Ishikawa (cell line): ENCODE measurements around the gene HMX1.

Experiments used
- CEBPB ChIP-seq: IDR thresholded peaks from 2 replicates; pipeline ENCODE4 v1.6.1; 2012
- CREB1 ChIP-seq: IDR thresholded peaks from 2 replicates; pipeline ENCODE4 v1.6.1; 2012; ENCODE audit warnings: low read depth
- EGR1 ChIP-seq: IDR thresholded peaks from 2 replicates; pipeline ENCODE4 v1.6.1; 2012
- EP300 ChIP-seq: IDR thresholded peaks from 2 replicates; pipeline ENCODE4 v1.6.1; 2012; ENCODE audit warnings: borderline replicate concordance
- FOXM1 ChIP-seq: IDR thresholded peaks from 2 replicates; pipeline ENCODE4 v1.6.1; 2012; ENCODE audit warnings: low read depth, borderline replicate concordance
- NFIC ChIP-seq: IDR thresholded peaks from 2 replicates; pipeline ENCODE4 v1.6.1; 2012
- RAD21 ChIP-seq: IDR thresholded peaks from 2 replicates; pipeline ENCODE4 v1.6.1; 2012; ENCODE audit warnings: low read depth
- TAF1 ChIP-seq: IDR thresholded peaks from 2 replicates; pipeline ENCODE4 v1.6.1; 2012; ENCODE audit warnings: low read depth, mild to moderate bottlenecking
- TCF12 ChIP-seq: IDR thresholded peaks from 2 replicates; pipeline ENCODE4 v1.6.1; 2012; ENCODE audit warnings: low read depth
- TEAD4 ChIP-seq: IDR thresholded peaks from 2 replicates; pipeline ENCODE4 v1.6.1; 2012
- YY1 ChIP-seq: IDR thresholded peaks from 2 replicates; pipeline ENCODE4 v1.6.1; 2012; ENCODE audit warnings: low read depth
- ZBTB7A ChIP-seq: IDR thresholded peaks from 2 replicates; pipeline ENCODE4 v1.6.1; 2012; ENCODE audit warnings: low read depth
- TF ChIP-seq, protein P1 (sequence below): IDR thresholded peaks from 2 replicates; pipeline ENCODE4 v1.6.1; 2012
- TF ChIP-seq, protein P2 (sequence below): IDR thresholded peaks from 2 replicates; pipeline ENCODE4 v1.6.1; 2012
- TF ChIP-seq, protein P3 (sequence below): IDR thresholded peaks from 2 replicates; pipeline ENCODE4 v1.6.1; 2012; ENCODE audit warnings: low read depth, mild to moderate bottlenecking

HMX1 gene

DNA sequence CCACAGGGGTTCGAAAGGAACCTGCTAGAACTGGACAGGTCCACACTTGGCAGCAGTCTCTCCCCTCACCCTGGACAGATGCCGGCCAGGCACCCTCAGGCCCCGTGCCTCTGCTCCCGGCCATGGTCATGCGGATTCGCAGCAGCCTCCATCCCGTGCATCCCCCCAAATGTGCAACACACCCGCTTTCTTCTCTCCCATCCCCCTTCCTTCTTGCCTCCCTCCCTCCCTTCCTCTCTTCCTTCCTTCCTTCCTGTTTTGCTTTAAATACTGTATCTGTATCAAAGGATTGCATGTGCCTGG, 35.0 kb upstream of the HMX1 start:
- TF ChIP-seq EP300 (no peak), FOXM1 (no peak), CREB1 (no peak), RAD21 (no peak), ZBTB7A (no peak), NFIC (no peak), TEAD4 (no peak), YY1 (no peak), TAF1 (no peak), EGR1 (no peak), CEBPB (no peak), TCF12 (no peak)
- TF ChIP-seq, protein P1, sequence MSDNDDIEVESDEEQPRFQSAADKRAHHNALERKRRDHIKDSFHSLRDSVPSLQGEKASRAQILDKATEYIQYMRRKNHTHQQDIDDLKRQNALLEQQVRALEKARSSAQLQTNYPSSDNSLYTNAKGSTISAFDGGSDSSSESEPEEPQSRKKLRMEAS = no peak
- TF ChIP-seq, protein P2, sequence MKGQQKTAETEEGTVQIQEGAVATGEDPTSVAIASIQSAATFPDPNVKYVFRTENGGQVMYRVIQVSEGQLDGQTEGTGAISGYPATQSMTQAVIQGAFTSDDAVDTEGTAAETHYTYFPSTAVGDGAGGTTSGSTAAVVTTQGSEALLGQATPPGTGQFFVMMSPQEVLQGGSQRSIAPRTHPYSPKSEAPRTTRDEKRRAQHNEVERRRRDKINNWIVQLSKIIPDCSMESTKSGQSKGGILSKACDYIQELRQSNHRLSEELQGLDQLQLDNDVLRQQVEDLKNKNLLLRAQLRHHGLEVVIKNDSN = no peak
- TF ChIP-seq, protein P3, sequence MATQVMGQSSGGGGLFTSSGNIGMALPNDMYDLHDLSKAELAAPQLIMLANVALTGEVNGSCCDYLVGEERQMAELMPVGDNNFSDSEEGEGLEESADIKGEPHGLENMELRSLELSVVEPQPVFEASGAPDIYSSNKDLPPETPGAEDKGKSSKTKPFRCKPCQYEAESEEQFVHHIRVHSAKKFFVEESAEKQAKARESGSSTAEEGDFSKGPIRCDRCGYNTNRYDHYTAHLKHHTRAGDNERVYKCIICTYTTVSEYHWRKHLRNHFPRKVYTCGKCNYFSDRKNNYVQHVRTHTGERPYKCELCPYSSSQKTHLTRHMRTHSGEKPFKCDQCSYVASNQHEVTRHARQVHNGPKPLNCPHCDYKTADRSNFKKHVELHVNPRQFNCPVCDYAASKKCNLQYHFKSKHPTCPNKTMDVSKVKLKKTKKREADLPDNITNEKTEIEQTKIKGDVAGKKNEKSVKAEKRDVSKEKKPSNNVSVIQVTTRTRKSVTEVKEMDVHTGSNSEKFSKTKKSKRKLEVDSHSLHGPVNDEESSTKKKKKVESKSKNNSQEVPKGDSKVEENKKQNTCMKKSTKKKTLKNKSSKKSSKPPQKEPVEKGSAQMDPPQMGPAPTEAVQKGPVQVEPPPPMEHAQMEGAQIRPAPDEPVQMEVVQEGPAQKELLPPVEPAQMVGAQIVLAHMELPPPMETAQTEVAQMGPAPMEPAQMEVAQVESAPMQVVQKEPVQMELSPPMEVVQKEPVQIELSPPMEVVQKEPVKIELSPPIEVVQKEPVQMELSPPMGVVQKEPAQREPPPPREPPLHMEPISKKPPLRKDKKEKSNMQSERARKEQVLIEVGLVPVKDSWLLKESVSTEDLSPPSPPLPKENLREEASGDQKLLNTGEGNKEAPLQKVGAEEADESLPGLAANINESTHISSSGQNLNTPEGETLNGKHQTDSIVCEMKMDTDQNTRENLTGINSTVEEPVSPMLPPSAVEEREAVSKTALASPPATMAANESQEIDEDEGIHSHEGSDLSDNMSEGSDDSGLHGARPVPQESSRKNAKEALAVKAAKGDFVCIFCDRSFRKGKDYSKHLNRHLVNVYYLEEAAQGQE = no peak

DNA sequence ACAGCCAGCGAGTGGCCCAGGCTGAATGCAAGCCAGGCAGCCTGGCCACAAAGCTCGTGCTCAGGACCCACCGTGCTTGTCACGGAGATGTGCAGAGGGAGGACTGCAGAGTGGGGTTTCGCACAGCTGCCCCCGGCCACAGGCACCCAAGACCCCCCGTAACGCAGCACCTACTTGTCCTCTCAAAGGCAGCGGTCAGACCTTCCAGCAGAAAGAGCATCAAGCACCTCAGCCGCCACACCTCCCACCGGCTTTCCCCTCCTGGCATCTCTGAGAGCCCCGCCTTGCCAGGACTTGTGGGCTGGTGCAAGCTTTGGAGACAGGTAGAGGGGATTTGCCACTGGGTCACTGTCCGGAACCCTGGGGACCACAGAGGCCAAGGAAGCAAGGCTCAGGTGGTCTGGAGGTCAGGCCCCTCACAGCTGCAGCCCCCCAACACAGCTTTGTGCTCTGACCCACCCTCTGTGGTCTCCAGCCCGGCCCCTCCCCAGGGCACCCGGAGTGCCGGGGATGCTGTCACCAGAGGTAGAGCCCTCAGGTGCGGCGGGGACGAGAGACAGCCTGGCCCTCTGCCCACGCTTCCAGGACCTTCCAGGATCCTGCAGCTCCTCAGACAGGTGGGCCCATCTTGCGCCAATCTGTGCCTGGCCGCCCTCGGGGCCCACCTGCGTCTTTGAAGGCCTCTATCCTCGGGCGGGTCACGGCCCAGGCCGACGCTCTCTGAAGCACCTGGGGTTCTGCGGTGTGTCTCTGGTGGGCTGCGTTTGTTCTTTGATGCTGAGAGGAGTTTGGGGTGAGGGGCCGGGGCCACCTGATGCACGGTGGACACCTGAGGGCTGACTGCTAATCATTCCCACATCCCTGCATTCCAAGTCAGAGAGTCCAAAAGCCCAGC, 34.4 kb upstream of the HMX1 start:
- TF ChIP-seq CREB1 (no peak), EP300 (no peak), TEAD4 (no peak), FOXM1 (no peak), ZBTB7A (no peak), EGR1 (no peak)
- TF ChIP-seq, protein P3 = no peak

DNA sequence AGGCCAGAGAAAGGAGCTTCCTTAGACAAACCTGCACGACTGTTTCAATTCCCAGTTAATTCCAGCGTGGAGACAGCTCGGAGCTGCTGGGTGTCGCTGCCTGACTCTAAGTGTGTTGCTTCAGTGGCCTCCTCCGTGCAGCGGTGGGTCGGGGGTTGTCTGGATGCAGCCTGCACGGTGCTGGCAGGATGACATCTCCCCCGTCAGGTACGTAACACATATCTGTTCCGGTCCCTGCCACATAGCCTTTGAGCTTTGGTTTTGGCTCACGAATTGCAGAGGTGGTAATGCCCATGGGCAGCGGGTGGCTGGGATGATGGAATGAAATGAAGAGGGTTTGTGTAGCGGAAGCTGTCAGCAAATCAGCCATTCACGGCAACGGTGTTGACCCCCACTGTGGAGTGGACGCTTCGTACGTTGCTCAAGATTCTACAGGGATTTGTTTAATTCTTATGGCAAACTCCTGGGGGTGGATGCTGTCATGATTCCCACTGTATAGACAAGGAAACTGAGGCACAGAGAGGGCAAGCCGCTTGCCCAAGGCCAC, 33.7 kb upstream of the HMX1 start:
- TF ChIP-seq FOXM1 (no peak), TAF1 (no peak), NFIC (no peak), RAD21 (no peak), ZBTB7A (no peak), TEAD4 (no peak), EP300 (no peak), EGR1 (no peak), TCF12 (no peak), YY1 (no peak), CREB1 (no peak), CEBPB (no peak)
- TF ChIP-seq, protein P2 = no peak
- TF ChIP-seq, protein P1 = no peak
- TF ChIP-seq, protein P3 = no peak

DNA sequence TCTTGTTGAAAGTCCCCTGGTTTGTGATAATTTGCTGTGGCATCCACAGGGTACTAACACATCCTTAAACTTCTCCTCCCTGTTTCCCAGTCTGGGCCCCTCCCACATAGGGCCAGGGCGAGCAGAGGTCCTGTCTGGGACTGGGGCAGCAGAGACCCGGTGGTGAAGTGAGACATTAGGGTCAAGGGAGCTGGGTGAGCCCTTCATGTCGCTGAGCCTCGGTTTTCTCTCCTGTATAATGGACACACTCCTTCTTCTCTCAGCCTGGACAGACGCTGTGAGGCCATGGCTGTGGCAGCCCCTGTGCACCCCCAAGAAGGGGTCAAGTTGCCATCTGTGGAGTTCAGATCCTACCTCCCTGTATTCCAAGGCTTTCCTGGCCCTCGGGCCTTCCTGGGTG, 33.0 kb upstream of the HMX1 start:
- TF ChIP-seq TEAD4 (no peak), CREB1 (no peak), EGR1 (no peak), EP300 (no peak), RAD21 (no peak)
- TF ChIP-seq, protein P1 = no peak
- TF ChIP-seq, protein P3 = no peak
